HEK293 (cell line): Measurements from ENCODE around the gene SH3BP2.

Experiments used
- GLI4 ChIP-seq: fragments of 450-650 bp; formaldehyde crosslinking; IDR thresholded peaks from 2 replicates; pipeline ENCODE4 v1.5.1; 2016; ENCODE audit warnings: missing biosample characterization, missing genetic modification characterization
- SETDB1 ChIP-seq: IDR thresholded peaks from one replicate; pipeline ENCODE4 v1.6.1; 2017; ENCODE audit warnings: mild to moderate bottlenecking, low read length, moderate library complexity, mixed read lengths; ENCODE audit not compliant: insufficient read length
- TF ChIP-seq, protein P1 (sequence below): fragments of 450-650 bp; formaldehyde crosslinking; IDR thresholded peaks from 2 replicates; pipeline ENCODE4 v1.5.1; 2016; ENCODE audit warnings: missing biosample characterization, missing genetic modification characterization
- TF ChIP-seq, protein P2 (sequence below): fragments of 450-650 bp; formaldehyde crosslinking; IDR thresholded peaks from 2 replicates; pipeline ENCODE4 v1.5.1; 2016; ENCODE audit warnings: missing biosample characterization, missing genetic modification characterization
- TF ChIP-seq, protein P3 (sequence below): fragments of 450-650 bp; formaldehyde crosslinking; IDR thresholded peaks from 2 replicates; pipeline ENCODE4 v1.5.1; 2016; ENCODE audit warnings: missing biosample characterization, missing genetic modification characterization

DNA sequence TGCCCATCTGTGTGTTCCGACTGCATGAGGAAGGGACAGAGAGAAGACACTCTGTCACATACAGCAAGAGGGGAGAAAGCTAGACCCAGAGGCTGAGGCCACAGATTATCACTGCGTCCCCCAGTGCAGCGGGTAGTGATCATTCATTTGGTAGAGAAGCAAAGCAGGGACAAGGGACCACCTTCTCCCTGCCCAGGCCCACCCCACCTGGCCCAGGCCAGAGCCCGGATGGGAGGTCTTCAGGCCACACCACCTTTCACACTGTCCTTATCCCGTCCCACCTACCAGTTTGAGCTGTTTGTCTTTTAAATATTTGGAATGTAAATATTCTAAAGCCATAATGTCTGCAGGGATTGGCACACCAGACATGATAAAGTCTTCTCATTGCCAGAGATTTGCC, 47.4 kb upstream of the SH3BP2 start:
- TF ChIP-seq, protein P1, sequence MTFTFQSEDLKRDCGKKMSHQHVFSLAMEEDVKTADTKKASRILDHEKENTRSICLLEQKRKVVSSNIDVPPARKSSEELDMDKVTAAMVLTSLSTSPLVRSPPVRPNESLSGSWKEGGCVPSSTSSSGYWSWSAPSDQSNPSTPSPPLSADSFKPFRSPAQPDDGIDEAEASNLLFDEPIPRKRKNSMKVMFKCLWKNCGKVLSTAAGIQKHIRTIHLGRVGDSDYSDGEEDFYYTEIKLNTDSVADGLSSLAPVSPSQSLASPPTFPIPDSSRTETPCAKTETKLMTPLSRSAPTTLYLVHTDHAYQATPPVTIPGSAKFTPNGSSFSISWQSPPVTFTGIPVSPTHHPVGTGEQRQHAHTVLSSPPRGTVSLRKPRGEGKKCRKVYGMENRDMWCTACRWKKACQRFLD (tag by site-specific recombination), result no peak
- TF ChIP-seq GLI4 (tag by site-specific recombination) (no peak), SETDB1 (no peak)
- TF ChIP-seq, protein P2, sequence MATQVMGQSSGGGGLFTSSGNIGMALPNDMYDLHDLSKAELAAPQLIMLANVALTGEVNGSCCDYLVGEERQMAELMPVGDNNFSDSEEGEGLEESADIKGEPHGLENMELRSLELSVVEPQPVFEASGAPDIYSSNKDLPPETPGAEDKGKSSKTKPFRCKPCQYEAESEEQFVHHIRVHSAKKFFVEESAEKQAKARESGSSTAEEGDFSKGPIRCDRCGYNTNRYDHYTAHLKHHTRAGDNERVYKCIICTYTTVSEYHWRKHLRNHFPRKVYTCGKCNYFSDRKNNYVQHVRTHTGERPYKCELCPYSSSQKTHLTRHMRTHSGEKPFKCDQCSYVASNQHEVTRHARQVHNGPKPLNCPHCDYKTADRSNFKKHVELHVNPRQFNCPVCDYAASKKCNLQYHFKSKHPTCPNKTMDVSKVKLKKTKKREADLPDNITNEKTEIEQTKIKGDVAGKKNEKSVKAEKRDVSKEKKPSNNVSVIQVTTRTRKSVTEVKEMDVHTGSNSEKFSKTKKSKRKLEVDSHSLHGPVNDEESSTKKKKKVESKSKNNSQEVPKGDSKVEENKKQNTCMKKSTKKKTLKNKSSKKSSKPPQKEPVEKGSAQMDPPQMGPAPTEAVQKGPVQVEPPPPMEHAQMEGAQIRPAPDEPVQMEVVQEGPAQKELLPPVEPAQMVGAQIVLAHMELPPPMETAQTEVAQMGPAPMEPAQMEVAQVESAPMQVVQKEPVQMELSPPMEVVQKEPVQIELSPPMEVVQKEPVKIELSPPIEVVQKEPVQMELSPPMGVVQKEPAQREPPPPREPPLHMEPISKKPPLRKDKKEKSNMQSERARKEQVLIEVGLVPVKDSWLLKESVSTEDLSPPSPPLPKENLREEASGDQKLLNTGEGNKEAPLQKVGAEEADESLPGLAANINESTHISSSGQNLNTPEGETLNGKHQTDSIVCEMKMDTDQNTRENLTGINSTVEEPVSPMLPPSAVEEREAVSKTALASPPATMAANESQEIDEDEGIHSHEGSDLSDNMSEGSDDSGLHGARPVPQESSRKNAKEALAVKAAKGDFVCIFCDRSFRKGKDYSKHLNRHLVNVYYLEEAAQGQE (tag by site-specific recombination), result no peak
- TF ChIP-seq, protein P3, sequence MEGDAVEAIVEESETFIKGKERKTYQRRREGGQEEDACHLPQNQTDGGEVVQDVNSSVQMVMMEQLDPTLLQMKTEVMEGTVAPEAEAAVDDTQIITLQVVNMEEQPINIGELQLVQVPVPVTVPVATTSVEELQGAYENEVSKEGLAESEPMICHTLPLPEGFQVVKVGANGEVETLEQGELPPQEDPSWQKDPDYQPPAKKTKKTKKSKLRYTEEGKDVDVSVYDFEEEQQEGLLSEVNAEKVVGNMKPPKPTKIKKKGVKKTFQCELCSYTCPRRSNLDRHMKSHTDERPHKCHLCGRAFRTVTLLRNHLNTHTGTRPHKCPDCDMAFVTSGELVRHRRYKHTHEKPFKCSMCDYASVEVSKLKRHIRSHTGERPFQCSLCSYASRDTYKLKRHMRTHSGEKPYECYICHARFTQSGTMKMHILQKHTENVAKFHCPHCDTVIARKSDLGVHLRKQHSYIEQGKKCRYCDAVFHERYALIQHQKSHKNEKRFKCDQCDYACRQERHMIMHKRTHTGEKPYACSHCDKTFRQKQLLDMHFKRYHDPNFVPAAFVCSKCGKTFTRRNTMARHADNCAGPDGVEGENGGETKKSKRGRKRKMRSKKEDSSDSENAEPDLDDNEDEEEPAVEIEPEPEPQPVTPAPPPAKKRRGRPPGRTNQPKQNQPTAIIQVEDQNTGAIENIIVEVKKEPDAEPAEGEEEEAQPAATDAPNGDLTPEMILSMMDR (tag by site-specific recombination), result no peak
